PC-9 (cell line): ENCODE measurements around the gene CNDP1.

ENCODE experiments used
- EZH2 ChIP-seq: fragments of 200-600 bp; sonication (generic); IDR thresholded peaks from 2 replicates; pipeline ENCODE4 v1.8.0; 2017; ENCODE audit warnings: antibody characterized with exemption, low read depth
- TF ChIP-seq, protein P1 (sequence below): fragments of 200-600 bp; sonication (generic); conservative IDR thresholded peaks from 2 replicates; pipeline ENCODE4 v1.6.1; 2017; ENCODE audit warnings: mixed run types, antibody characterized with exemption, mild to moderate bottlenecking, moderate library complexity

DNA sequence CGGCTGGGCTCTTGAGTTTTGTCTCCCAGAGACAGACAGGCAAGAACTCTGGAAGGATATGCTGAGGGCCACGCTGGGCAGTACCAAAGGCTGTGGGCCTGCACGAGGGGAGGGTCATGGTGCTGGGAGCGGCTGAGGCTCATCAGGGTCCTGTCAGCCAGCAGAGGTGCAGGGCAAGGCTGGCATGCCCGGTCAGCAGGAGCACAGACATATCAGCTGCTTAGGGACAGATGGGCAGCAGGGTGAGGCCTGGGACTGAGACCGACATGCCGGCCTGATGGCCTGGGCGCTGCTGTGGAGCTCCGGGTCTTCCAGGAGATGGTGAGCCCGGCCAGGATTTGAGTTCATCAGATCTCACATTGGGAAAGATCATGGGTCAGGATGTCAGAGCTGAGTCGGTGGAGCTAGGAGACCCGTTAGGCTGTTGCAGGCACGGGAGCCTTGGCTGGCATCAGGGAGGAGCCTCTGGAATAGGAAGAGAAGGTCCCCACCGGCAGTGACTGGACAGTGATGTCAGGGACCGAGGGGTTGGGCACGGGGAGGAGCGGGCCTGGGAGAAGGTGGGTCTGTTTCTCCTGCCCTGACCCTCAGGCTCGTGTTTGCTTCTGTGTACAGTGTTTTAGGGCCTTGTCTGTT, 19.3 kb upstream of the CNDP1 start:
- TF ChIP-seq, protein P1, sequence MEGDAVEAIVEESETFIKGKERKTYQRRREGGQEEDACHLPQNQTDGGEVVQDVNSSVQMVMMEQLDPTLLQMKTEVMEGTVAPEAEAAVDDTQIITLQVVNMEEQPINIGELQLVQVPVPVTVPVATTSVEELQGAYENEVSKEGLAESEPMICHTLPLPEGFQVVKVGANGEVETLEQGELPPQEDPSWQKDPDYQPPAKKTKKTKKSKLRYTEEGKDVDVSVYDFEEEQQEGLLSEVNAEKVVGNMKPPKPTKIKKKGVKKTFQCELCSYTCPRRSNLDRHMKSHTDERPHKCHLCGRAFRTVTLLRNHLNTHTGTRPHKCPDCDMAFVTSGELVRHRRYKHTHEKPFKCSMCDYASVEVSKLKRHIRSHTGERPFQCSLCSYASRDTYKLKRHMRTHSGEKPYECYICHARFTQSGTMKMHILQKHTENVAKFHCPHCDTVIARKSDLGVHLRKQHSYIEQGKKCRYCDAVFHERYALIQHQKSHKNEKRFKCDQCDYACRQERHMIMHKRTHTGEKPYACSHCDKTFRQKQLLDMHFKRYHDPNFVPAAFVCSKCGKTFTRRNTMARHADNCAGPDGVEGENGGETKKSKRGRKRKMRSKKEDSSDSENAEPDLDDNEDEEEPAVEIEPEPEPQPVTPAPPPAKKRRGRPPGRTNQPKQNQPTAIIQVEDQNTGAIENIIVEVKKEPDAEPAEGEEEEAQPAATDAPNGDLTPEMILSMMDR, result no peak
- TF ChIP-seq EZH2, result no peak
